Spleen (tissue), 7 donors: ENCODE data around the gene KIF27.

Source experiments
- CTCF ChIP-seq, 11 experiments: fragments of 200-600 bp in 7 of 11; fragments of 450-650 bp in 4 of 11; sonication (generic) in 4 of 11; IDR thresholded peaks in 8 of 11; conservative IDR thresholded peaks in 3 of 11; 1 replicate in 7 of 11; 2 replicates in 4 of 11; pipeline versions ENCODE4 v1.4.0 to v1.8.0; 2016 to 2021; ENCODE audit warnings: antibody characterized with exemption in 11 of 11, inconsistent platforms in 4 of 11, mild to moderate bottlenecking in 1 of 11
- POLR2A ChIP-seq, 3 donors: fragments of 450-650 bp; IDR thresholded peaks; one replicate each; pipeline ENCODE4 v1.5.1; 2017; ENCODE audit warnings: antibody characterized with exemption in 3 of 3, mild to moderate bottlenecking in 1 of 3
- donor health status: DM: no; HTN: no; CAD: no; lungs with moderate emphysema.
- donor health status: DM: no; HTN: no; CAD: no.
- donor health status: DM: no; HTN: no; CAD: no.

GRCh38 chr9:83906144-83906543 lies 15.1 kb downstream of the KIF27 start:
- TF ChIP-seq POLR2A (IDR thresholded peaks at IDR 0.05) (no peak), CTCF (IDR thresholded peaks at IDR 0.05 in 8 of 11, conservative IDR thresholded peaks at IDR 0.05 in 3 of 11) (no peak)
